SK-N-SH (cell line): ENCODE results near the gene CUBN. TPM values are rescaled to one million over a fixed set of nuclear protein-coding genes. Genes with fewer than 3 reads are reported as not detected.

Source experiments
- CTCF ChIA-PET: fragments of 300-600, 350-600 bp; formaldehyde crosslinking; extraction: SDS; loops from one replicate; lab custom pipeline; 2021; lab: Yijun Ruan, JAX
- POLR2A ChIA-PET: fragments of 350-600 bp; sonication (Branson Sonifier 250); formaldehyde crosslinking; extraction: SDS; loops from one replicate; lab custom pipeline; 2020; ENCODE audit warnings: antibody characterized with exemption, inconsistent platforms; lab: Yijun Ruan, JAX
- DNase-seq: peaks from one replicate; pipeline ENCODE4 v3.0.0; 2012
- H2AFZ ChIP-seq: fragments of 200-600 bp; sonication (generic); 2 replicates; pipeline ENCODE4 v1.8.1; 2016; ENCODE audit warnings: antibody characterized with exemption, mild to moderate bottlenecking, low read depth
- H3F3A ChIP-seq: fragments of 200-600 bp; sonication (generic); replicated peaks from 2 replicates; pipeline ENCODE3; 2016; ENCODE audit warnings: antibody characterized with exemption, mild to moderate bottlenecking; ENCODE audit not compliant: insufficient read depth
- H3K27ac ChIP-seq, 2 experiments: fragments of 200-500 bp in 1 of 2; fragments of 200-600 bp in 1 of 2; sonication (Bioruptor generic) in 1 of 2; sonication (generic), shearing (Covaris generic) in 1 of 2; 2 replicates each; pipeline versions ENCODE4 v1.5.1 to v1.6.1; 2014 to 2016; ENCODE audit warnings: low read depth in 2 of 2, inconsistent platforms in 1 of 2, low read length in 1 of 2, mild to moderate bottlenecking in 1 of 2, mixed read lengths in 1 of 2
- H3K27me3 ChIP-seq: fragments of 200-600 bp; sonication (generic), shearing (Covaris generic); 2 replicates; pipeline ENCODE4 v1.6.1; 2016; ENCODE audit warnings: mixed run types; ENCODE audit not compliant: insufficient read depth
- H3K36me3 ChIP-seq, 2 experiments: fragments of 200-500 bp in 1 of 2; fragments of 200-600 bp in 1 of 2; sonication (Bioruptor generic) in 1 of 2; sonication (generic) in 1 of 2; replicated peaks in 1 of 2; 2 replicates each; pipeline versions ENCODE3 to v1.5.1; 2014 to 2016; ENCODE audit warnings: low read length in 1 of 2, mild to moderate bottlenecking in 1 of 2; ENCODE audit not compliant: insufficient read depth in 2 of 2, control insufficient read depth in 1 of 2
- H3K4me1 ChIP-seq, 2 experiments: fragments of 200-500 bp in 1 of 2; fragments of 200-600 bp in 1 of 2; sonication (Bioruptor generic) in 1 of 2; sonication (generic), shearing (Covaris generic) in 1 of 2; 2 replicates each; pipeline versions ENCODE4 v1.5.1 to v1.6.1; 2014 to 2016; ENCODE audit warnings: low read depth in 1 of 2, low read length in 1 of 2, mixed run types in 1 of 2; ENCODE audit not compliant: insufficient read depth in 2 of 2, control insufficient read depth in 1 of 2
- H3K4me2 ChIP-seq: fragments of 200-600 bp; sonication (generic), shearing (Covaris generic); 2 replicates; pipeline ENCODE4 v1.6.1; 2017; ENCODE audit warnings: mixed run types
- H3K4me3 ChIP-seq, 2 experiments: fragments of 200-500 bp in 1 of 2; fragments of 200-600 bp in 1 of 2; sonication (Bioruptor generic) in 1 of 2; sonication (generic), shearing (Covaris generic) in 1 of 2; 2 replicates each; pipeline versions ENCODE4 v1.5.1 to v1.8.1; 2014 to 2016; ENCODE audit warnings: low read depth in 2 of 2, inconsistent platforms in 1 of 2, low read length in 1 of 2, mild to moderate bottlenecking in 1 of 2, mixed read lengths in 1 of 2, moderate library complexity in 1 of 2
- H3K79me2 ChIP-seq: fragments of 200-600 bp; sonication (generic); 2 replicates; pipeline ENCODE4 v1.8.1; 2017; ENCODE audit warnings: mild to moderate bottlenecking; ENCODE audit not compliant: insufficient read depth
- H3K9ac ChIP-seq: fragments of 200-600 bp; sonication (generic); 2 replicates; pipeline ENCODE4 v1.6.1; 2017; ENCODE audit warnings: mixed run types
- H3K9me2 ChIP-seq: fragments of 200-600 bp; sonication (generic); 2 replicates; pipeline ENCODE4 v1.6.1; 2017; ENCODE audit warnings: mixed run types
- H3K9me3 ChIP-seq: fragments of 200-600 bp; sonication (generic); 2 replicates; pipeline ENCODE4 v1.6.1; 2017; ENCODE audit warnings: mixed run types, mild to moderate bottlenecking, moderate library complexity
- H4K20me1 ChIP-seq: fragments of 200-600 bp; sonication (generic); 2 replicates; pipeline ENCODE4 v1.6.1; 2017; ENCODE audit warnings: mild to moderate bottlenecking, mixed run types; ENCODE audit not compliant: insufficient read depth
- CHD2 ChIP-seq: fragments of 150-350 bp; IDR thresholded peaks from 2 replicates; pipeline ENCODE4 v1.6.1; 2018; ENCODE audit warnings: low read length; ENCODE audit not compliant: partially characterized antibody
- CTCF ChIP-seq: fragments of 200-600 bp; sonication (generic); IDR thresholded peaks from 2 replicates; pipeline ENCODE4 v1.6.1; 2017; ENCODE audit warnings: antibody characterized with exemption, mild to moderate bottlenecking, moderate library complexity
- EP300 ChIP-seq, 2 experiments: IDR thresholded peaks; 2 replicates each; pipeline versions ENCODE4 v1.4.0 to v1.6.1; 2012; ENCODE audit warnings: borderline replicate concordance in 1 of 2, low read depth in 1 of 2, low read length in 1 of 2
- EZH2phosphoT487 ChIP-seq: fragments of 200-600 bp; sonication (generic); IDR thresholded peaks from 2 replicates; pipeline ENCODE4 v1.6.1; 2017; ENCODE audit warnings: low read depth, mixed run types, mild to moderate bottlenecking, antibody characterized with exemption, moderate library complexity, borderline replicate concordance
- FOSL2 ChIP-seq: IDR thresholded peaks from 2 replicates; pipeline ENCODE4 v1.4.0; 2012; ENCODE audit warnings: low read depth, mild to moderate bottlenecking, moderate library complexity, borderline replicate concordance
- FOXJ3 ChIP-seq: sonication (generic); formaldehyde crosslinking; IDR thresholded peaks from 2 replicates; pipeline ENCODE4 v1.5.1; 2020; ENCODE audit warnings: mild to moderate bottlenecking, missing genetic modification reagents
- FOXM1 ChIP-seq: IDR thresholded peaks from 2 replicates; pipeline ENCODE4 v1.4.0; 2012; ENCODE audit warnings: low read depth, mild to moderate bottlenecking
- GABPA ChIP-seq: IDR thresholded peaks from 2 replicates; pipeline ENCODE4 v1.4.0; 2012; ENCODE audit warnings: low read depth, mild to moderate bottlenecking
- GATA2 ChIP-seq: sonication (generic); formaldehyde crosslinking; IDR thresholded peaks from 2 replicates; pipeline ENCODE4 v1.5.0; 2020; ENCODE audit warnings: mild to moderate bottlenecking, missing genetic modification reagents
- JUND ChIP-seq: IDR thresholded peaks from 2 replicates; pipeline ENCODE4 v1.4.0; 2012
- MXI1 ChIP-seq: IDR thresholded peaks from 2 replicates; pipeline ENCODE4 v1.6.1; 2012; ENCODE audit warnings: mild to moderate bottlenecking, low read depth, low read length, improper control_type of control experiment
- NRF1 ChIP-seq: IDR thresholded peaks from 2 replicates; pipeline ENCODE4 v1.6.1; 2012; ENCODE audit warnings: low read depth, mild to moderate bottlenecking, low read length
- POLR2AphosphoS5 ChIP-seq: IDR thresholded peaks from 2 replicates; pipeline ENCODE4 v1.6.1; 2012; ENCODE audit warnings: low read depth, low read length
- RAD21 ChIP-seq: IDR thresholded peaks from 2 replicates; pipeline ENCODE4 v1.6.1; 2012; ENCODE audit warnings: mild to moderate bottlenecking, low read length
- RCOR1 ChIP-seq: fragments of 150-350 bp; IDR thresholded peaks from 2 replicates; pipeline ENCODE4 v1.6.1; 2017; ENCODE audit warnings: antibody characterized with exemption, low read length
- RFX5 ChIP-seq: IDR thresholded peaks from 2 replicates; pipeline ENCODE4 v1.6.1; 2012; ENCODE audit warnings: mild to moderate bottlenecking, improper control_type of control experiment, low read length
- RXRA ChIP-seq: IDR thresholded peaks from 2 replicates; pipeline ENCODE4 v1.4.0; 2012; ENCODE audit warnings: low read depth, mild to moderate bottlenecking, borderline replicate concordance
- SIN3A ChIP-seq: IDR thresholded peaks from 2 replicates; pipeline ENCODE4 v1.6.1; 2012; ENCODE audit warnings: low read depth, mild to moderate bottlenecking, low read length, moderate library complexity, borderline replicate concordance
- TAF1 ChIP-seq: IDR thresholded peaks from 2 replicates; pipeline ENCODE4 v1.6.1; 2012; ENCODE audit warnings: low read depth, mild to moderate bottlenecking, low read length, moderate library complexity, borderline replicate concordance
- TCF12 ChIP-seq: IDR thresholded peaks from 2 replicates; pipeline ENCODE4 v1.4.0; 2012
- TEAD4 ChIP-seq: IDR thresholded peaks from 2 replicates; pipeline ENCODE4 v1.4.0; 2012; ENCODE audit warnings: mild to moderate bottlenecking, borderline replicate concordance; ENCODE audit not compliant: insufficient read depth
- USF2 ChIP-seq: fragments of 150-350 bp; IDR thresholded peaks from 2 replicates; pipeline ENCODE4 v1.6.1; 2017; ENCODE audit warnings: antibody characterized with exemption, low read length, low read depth, borderline replicate concordance
- YY1 ChIP-seq: IDR thresholded peaks from 2 replicates; pipeline ENCODE4 v1.4.0; 2012; ENCODE audit warnings: low read depth, mild to moderate bottlenecking
- WGBS: methylation state at CpG from one replicate; pipeline ENCODE4 v1.1.6; 2017; ENCODE audit warnings: low lambda C conversion rate; 5-methylcytosine and 5-hydroxymethylcytosine counted together
- polyA plus RNA-seq, 3 experiments: library from polyadenylated mRNA; depleted of rRNA; stranded (reverse); fragments of >200 nt; gene quantifications; 2 replicates each; pipeline ENCODE4 v1.2.3, GENCODE V29; 2012
- TF ChIP-seq, protein P1 (sequence below): IDR thresholded peaks from 2 replicates; pipeline ENCODE4 v1.4.0; 2012; ENCODE audit warnings: low read depth, borderline replicate concordance
- TF ChIP-seq, protein P2 (sequence below): IDR thresholded peaks from 2 replicates; pipeline ENCODE4 v1.6.1; 2012; ENCODE audit warnings: mild to moderate bottlenecking, low read depth, low read length, moderate library complexity
- TF ChIP-seq, protein P3 (sequence below): fragments of 150-350 bp; IDR thresholded peaks from 2 replicates; pipeline ENCODE4 v1.6.1; 2016; ENCODE audit warnings: mild to moderate bottlenecking, low read depth, low read length

The CUBN gene
- polyA plus RNA-seq, 1 of the 3 experiments (the other 2 are of a cell fraction) = 2.4 TPM

GRCh38 chr10:16867556-16867955 is 262.1 kb downstream of the CUBN start:
- POLR2A ChIA-PET = interaction anchor here (1.0 kb wide), 1 partner anchor 362 kb away, joined by 5 read pairs; no protein-coding TSS in a partner anchor
- Histone ChIP-seq H3K27me3 (no peaks in the 10 kb centered on the region), H3K27ac (peak overlapping the region; percentile 96 to 97), H3K9ac (peak overlapping the region; percentile 70), H3K36me3 (no peaks in the 10 kb centered on the region), H3K4me3 (peak overlapping the region in 1 of 2 experiments; percentile 3; a peak in 1 of 4 replicates), H3K9me3 (no peaks in the 10 kb centered on the region), H3K4me1 (peaks cover 29 to 30% of the 10 kb centered on the region in 2 experiments; a peak in 3 of 4 replicates), H2AFZ (peak overlapping the region; percentile 83; the same call in 1 of the 2 replicates), H3K79me2 (no peaks in the 10 kb centered on the region), H3K4me2 (peak overlapping the region; percentile 64), H3K9me2 (no peaks in the 10 kb centered on the region), H4K20me1 (no peaks in the 10 kb centered on the region), H3F3A (peaks cover 28% of the 10 kb centered on the region)
- CTCF ChIA-PET = interaction anchor here (1.0 to 2.6 kb wide), 5 partner anchors 10 to 389 kb away, joined by 3 to 16 read pairs (median 4); no protein-coding TSS in a partner anchor
- DNase-seq = no peak
- 3% methylated on average over 2 of the region's 2 CpGs for WGBS
- TF ChIP-seq MXI1 (no peak), RFX5 (no peak), EP300 (IDR thresholded peaks at IDR 0.05; ENCODE audit: borderline replicate concordance in 1 of 2, low read depth in 1 of 2, low read length in 1 of 2) (peak; percentile 46 to 94; a peak in 3 of 4 replicates), GABPA (no peak), GATA2 (CRISPR knock-in tag) (no peak), FOXM1 (peak; percentile 89), SIN3A (no peak), TAF1 (peak; percentile 55; the same call in 1 of the 2 replicates), TCF12 (peak; percentile 89), POLR2AphosphoS5 (peak; percentile 76), RAD21 (no peak), FOSL2 (peak; percentile 62; the same call in 1 of the 2 replicates), RXRA (peak; percentile 49; the same call in 1 of the 2 replicates), RCOR1 (no peak), JUND (peak; percentile 89), USF2 (no peak), EZH2phosphoT487 (no peak), CTCF (no peak), CHD2 (no peak), NRF1 (no peak), TEAD4 (peak; percentile 90), YY1 (peak; percentile 63; the same call in 1 of the 2 replicates), FOXJ3 (no peak)
- TF ChIP-seq, protein P1, sequence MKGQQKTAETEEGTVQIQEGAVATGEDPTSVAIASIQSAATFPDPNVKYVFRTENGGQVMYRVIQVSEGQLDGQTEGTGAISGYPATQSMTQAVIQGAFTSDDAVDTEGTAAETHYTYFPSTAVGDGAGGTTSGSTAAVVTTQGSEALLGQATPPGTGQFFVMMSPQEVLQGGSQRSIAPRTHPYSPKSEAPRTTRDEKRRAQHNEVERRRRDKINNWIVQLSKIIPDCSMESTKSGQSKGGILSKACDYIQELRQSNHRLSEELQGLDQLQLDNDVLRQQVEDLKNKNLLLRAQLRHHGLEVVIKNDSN = no peak
- TF ChIP-seq, protein P2, sequence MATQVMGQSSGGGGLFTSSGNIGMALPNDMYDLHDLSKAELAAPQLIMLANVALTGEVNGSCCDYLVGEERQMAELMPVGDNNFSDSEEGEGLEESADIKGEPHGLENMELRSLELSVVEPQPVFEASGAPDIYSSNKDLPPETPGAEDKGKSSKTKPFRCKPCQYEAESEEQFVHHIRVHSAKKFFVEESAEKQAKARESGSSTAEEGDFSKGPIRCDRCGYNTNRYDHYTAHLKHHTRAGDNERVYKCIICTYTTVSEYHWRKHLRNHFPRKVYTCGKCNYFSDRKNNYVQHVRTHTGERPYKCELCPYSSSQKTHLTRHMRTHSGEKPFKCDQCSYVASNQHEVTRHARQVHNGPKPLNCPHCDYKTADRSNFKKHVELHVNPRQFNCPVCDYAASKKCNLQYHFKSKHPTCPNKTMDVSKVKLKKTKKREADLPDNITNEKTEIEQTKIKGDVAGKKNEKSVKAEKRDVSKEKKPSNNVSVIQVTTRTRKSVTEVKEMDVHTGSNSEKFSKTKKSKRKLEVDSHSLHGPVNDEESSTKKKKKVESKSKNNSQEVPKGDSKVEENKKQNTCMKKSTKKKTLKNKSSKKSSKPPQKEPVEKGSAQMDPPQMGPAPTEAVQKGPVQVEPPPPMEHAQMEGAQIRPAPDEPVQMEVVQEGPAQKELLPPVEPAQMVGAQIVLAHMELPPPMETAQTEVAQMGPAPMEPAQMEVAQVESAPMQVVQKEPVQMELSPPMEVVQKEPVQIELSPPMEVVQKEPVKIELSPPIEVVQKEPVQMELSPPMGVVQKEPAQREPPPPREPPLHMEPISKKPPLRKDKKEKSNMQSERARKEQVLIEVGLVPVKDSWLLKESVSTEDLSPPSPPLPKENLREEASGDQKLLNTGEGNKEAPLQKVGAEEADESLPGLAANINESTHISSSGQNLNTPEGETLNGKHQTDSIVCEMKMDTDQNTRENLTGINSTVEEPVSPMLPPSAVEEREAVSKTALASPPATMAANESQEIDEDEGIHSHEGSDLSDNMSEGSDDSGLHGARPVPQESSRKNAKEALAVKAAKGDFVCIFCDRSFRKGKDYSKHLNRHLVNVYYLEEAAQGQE = no peak
- TF ChIP-seq, protein P3, sequence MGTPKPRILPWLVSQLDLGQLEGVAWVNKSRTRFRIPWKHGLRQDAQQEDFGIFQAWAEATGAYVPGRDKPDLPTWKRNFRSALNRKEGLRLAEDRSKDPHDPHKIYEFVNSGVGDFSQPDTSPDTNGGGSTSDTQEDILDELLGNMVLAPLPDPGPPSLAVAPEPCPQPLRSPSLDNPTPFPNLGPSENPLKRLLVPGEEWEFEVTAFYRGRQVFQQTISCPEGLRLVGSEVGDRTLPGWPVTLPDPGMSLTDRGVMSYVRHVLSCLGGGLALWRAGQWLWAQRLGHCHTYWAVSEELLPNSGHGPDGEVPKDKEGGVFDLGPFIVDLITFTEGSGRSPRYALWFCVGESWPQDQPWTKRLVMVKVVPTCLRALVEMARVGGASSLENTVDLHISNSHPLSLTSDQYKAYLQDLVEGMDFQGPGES = no peak
